Retinal pigment epithelial cell (primary cell): ENCODE measurements around the gene VPREB1.

Experiments used
- DNase-seq: peaks from one replicate; pipeline ENCODE4 v3.0.0-alpha.2; 2010; ENCODE audit warnings: low read depth
- H3K4me3 ChIP-seq: 2 replicates; pipeline ENCODE4 v1.5.1; 2011; ENCODE audit warnings: mild to moderate bottlenecking, low read length, control low read depth, moderate library complexity
- TF ChIP-seq, protein P1 (sequence below): conservative IDR thresholded peaks from 2 replicates; pipeline ENCODE4 v1.5.1; 2011; ENCODE audit warnings: low read depth, low read length, control low read depth, inconsistent platforms

The VPREB1 gene, protein sequence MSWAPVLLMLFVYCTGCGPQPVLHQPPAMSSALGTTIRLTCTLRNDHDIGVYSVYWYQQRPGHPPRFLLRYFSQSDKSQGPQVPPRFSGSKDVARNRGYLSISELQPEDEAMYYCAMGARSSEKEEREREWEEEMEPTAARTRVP

DNA sequence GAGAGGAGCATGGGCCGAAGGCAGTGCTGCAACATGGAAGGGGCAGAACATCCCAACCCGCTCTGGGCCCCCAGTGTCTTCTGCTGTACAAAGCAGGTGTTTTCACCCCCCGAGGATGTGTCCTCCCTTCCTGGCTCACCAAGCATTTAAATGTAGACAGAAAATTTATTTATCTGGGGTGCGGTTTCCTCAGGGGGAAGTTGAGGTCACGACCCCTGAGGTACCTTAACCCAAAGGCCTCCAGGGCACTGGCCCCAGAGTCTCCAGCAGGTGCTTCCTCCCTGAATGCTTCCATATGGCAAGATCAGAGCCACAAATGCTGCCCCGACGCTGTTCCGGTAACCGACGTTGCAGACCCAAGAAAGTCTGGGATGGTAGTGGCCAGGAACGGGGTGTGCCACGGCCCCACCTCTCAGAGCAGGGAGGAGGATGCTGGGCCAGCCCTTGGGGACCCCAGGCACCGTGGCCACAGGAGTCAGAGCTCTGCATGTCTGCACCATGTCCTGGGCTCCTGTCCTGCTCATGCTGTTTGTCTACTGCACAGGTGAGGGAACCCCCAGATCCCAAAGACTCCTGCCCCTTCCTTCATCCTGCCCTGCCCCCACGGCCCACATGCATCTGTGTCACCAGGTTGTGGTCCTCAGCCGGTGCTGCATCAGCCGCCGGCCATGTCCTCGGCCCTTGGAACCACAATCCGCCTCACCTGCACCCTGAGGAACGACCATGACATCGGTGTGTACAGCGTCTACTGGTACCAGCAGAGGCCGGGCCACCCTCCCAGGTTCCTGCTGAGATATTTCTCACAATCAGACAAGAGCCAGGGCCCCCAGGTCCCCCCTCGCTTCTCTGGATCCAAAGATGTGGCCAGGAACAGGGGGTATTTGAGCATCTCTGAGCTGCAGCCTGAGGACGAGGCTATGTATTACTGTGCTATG, at the start of gene VPREB1:
Gene VPREB1, plus strand, starts transcription at position 471 of the 935 bp plus-strand sequence. Its CDS starts 28 bp downstream, at position 499.
- DNase-seq: no peak
- TF ChIP-seq, protein P1, sequence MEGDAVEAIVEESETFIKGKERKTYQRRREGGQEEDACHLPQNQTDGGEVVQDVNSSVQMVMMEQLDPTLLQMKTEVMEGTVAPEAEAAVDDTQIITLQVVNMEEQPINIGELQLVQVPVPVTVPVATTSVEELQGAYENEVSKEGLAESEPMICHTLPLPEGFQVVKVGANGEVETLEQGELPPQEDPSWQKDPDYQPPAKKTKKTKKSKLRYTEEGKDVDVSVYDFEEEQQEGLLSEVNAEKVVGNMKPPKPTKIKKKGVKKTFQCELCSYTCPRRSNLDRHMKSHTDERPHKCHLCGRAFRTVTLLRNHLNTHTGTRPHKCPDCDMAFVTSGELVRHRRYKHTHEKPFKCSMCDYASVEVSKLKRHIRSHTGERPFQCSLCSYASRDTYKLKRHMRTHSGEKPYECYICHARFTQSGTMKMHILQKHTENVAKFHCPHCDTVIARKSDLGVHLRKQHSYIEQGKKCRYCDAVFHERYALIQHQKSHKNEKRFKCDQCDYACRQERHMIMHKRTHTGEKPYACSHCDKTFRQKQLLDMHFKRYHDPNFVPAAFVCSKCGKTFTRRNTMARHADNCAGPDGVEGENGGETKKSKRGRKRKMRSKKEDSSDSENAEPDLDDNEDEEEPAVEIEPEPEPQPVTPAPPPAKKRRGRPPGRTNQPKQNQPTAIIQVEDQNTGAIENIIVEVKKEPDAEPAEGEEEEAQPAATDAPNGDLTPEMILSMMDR: no peak
- no peak within 1 kb of the TSS for H3K4me3 ChIP-seq

DNA sequence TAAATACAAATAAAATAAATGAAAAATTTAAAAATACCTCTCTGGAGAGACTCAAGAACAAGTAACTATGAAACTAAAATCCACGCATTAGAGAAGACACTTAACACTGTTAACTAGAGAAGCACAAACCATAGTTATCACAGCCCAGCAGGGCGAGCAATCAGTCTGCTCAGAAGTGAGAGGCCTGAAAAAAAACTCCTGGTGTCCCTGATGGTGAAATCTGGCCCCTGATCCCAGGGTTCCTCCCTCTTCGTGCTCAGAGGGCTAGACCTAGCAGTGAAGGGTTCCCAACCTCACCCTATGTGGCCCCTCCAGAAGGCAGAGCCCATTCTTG, 49.7 kb upstream of the VPREB1 start:
- no peak overlapping the region for H3K4me3 ChIP-seq
- TF ChIP-seq, protein P1: no peak
- DNase-seq: no peak

DNA sequence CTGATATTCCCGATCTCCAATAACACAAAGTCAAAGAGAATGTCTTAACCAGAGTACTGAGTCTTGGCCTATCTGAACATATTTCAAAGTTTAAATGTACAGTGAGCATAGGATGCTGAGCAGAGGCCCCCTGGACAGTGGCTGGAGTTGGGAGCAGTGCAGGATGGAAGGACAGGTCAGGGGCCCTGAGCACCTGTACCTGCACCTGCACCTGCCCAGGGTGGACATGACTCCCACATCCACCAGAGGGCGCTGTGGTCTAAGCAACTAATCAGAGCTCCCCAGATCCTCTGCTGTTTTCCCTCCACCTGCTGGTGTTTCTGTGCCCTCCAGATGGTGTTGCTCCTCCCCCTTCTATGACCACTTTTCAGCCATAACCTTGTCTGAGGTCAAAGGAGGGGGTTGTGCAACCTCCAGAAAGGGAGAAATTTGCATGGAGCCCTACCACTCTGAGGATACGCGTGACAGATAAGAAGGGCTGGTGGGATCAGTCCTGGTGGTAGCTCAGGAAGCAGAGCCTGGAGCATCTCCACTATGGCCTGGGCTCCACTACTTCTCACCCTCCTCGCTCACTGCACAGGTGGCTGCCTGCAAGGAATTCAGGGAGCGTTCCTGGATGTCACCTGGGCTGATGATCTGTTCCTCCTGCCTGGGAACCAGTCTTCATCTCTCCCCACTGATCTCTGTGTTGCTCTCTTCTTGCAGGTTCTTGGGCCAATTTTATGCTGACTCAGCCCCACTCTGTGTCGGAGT, 49.1 kb upstream of the VPREB1 start:
- TF ChIP-seq, protein P1: peak; percentile 89
- peak; percentile 20 for DNase-seq
- H3K4me3 ChIP-seq: no peak overlapping the region

DNA sequence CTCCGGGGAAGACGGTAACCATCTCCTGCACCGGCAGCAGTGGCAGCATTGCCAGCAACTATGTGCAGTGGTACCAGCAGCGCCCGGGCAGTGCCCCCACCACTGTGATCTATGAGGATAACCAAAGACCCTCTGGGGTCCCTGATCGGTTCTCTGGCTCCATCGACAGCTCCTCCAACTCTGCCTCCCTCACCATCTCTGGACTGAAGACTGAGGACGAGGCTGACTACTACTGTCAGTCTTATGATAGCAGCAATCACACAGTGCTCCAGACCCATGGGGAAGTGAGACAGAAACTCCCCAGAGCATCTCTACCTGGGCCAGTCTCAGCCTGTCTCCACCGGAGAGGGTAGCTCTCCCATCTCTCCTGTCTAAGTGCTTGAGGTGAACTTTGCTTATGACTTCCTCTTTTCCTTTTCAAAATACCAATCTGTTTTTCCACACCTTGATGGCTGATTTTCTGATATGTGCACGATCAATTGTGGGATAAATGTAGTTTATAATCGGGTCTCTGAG, 48.5 kb upstream of the VPREB1 start:
- TF ChIP-seq, protein P1: no peak

DNA sequence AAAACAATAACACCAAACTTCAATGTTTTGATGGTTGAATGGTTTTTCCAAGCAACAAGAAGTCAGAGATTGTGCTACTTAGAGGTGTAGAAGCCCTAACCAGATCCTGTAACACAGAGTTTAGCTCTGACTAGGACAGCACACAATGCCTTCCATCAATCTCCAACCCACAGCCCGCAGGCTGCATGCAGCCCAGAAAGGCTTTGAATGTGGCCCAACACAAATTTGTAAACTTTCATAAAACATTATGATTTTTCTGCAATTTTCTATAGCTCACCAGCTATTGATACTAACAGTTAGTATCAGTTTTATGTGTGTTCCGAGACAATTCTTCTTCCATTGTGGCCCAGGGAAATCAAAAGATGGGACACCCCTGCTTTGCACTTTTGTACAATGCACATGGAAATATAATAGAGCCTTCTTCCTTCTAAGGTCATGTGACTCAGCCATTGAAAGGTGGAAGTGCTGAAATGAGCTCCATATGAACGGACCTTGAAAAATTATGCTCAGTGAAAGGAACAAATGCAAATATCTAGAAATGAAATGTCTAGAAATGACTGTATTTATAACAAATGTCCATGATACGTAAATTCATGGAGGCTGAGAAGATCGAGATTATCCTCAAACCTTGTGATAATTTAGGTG, 47.6 kb upstream of the VPREB1 start:
- TF ChIP-seq, protein P1: no peak
- no peak for DNase-seq
- H3K4me3 ChIP-seq: no peak overlapping the region

More for the DNA sequence above, 48.5 kb upstream of the VPREB1 start:
- no peak for DNase-seq
- no peak overlapping the region for H3K4me3 ChIP-seq

- no peak for DNase-seq
- TF ChIP-seq, protein P1: no peak
- no peak overlapping the region for H3K4me3 ChIP-seq
Measured at GRCh38 chr22:22197993-22198402, 46.6 kb upstream of the VPREB1 start.
